NCI-H2107 treated with DMSO at 0.1 percent for 48 hours (cell line): ENCODE measurements around the gene B4GAT1.
"Not testable (repeated sequence)": the region's sequence is repeated elsewhere in the genome, so short reads cannot be mapped to it uniquely, and the experiment has no call there.

Experiments
- DNase-seq: peaks from one replicate; lab custom pipeline; 2025; ENCODE audit not compliant: unreplicated experiment; lab: John Stamatoyannopoulos, UW

Gene B4GAT1

GRCh38 chr11:66347425-66348276, at the start of gene B4GAT1:
TSS of gene B4GAT1 (minus strand) at chr11:66347629. CDS start at chr11:66347545, 84 bp downstream.
- DNase-seq, result peak; percentile 67

GRCh38 chr11:66393954-66394353, 46.5 kb upstream of the B4GAT1 start:
- DNase-seq, result no peak

- no peak for DNase-seq
Measured at GRCh38 chr11:66391322-66391721, 43.9 kb upstream of the B4GAT1 start.

- peak; percentile 64 for DNase-seq
Measured at GRCh38 chr11:66388780-66389386, 41.5 kb upstream of the B4GAT1 start.

- DNase-seq, result peak; percentile 68
Measured at GRCh38 chr11:66386171-66387069, 39.0 kb upstream of the B4GAT1 start.

- DNase-seq, result not testable (repeated sequence)
Measured at GRCh38 chr11:66384316-66384715, 36.9 kb upstream of the B4GAT1 start.

GRCh38 chr11:66380264-66380663, 32.8 kb upstream of the B4GAT1 start:
- DNase-seq, result not testable (repeated sequence)

- DNase-seq, result not testable (repeated sequence)
Measured at GRCh38 chr11:66373690-66374287, 26.4 kb upstream of the B4GAT1 start.

GRCh38 chr11:66373265-66373664, 25.8 kb upstream of the B4GAT1 start:
- peak; percentile 38 for DNase-seq

- DNase-seq, result peak; percentile 86
Measured at GRCh38 chr11:66371627-66372415, 24.4 kb upstream of the B4GAT1 start, which contains the start of gene SLC29A2. TSS of gene SLC29A2 (minus strand) at chr11:66371760. CDS start at chr11:66371591, 169 bp downstream.

GRCh38 chr11:66369073-66369894, 21.9 kb upstream of the B4GAT1 start:
- no peak for DNase-seq

GRCh38 chr11:66368484-66368883, 21.1 kb upstream of the B4GAT1 start:
- no peak for DNase-seq

- no peak for DNase-seq
Measured at GRCh38 chr11:66367561-66368312, 20.3 kb upstream of the B4GAT1 start.

GRCh38 chr11:66366844-66367477, 19.5 kb upstream of the B4GAT1 start:
- no peak for DNase-seq

GRCh38 chr11:66365711-66366619, 18.5 kb upstream of the B4GAT1 start:
- no peak for DNase-seq

- no peak for DNase-seq
Measured at GRCh38 chr11:66365166-66365565, 17.7 kb upstream of the B4GAT1 start.
